MCF 10A (cell line): ENCODE measurements around the gene DSCAML1. TPM values are rescaled to one million over a fixed set of nuclear protein-coding genes. Genes with fewer than 3 reads are reported as not detected.
"Not testable (repeated sequence)": the region's sequence is repeated elsewhere in the genome, so short reads cannot be mapped to it uniquely, and the experiment has no call there.

Experiments used
- BruUV-seq: library from RNA; stranded (reverse); fragments of 400-500 nt; replicated peaks from 2 replicates; lab custom pipeline; 2021; lab: Mats Ljungman, UMichigan
- CTCF ChIA-PET: fragments of 300-600 bp; sonication (Branson Sonifier 250); formaldehyde crosslinking; extraction: SDS; loops from one replicate; lab custom pipeline; 2021; ENCODE audit warnings: antibody characterized with exemption, inconsistent platforms; lab: Yijun Ruan, JAX
- POLR2A ChIA-PET: fragments of 300-600, 350-650 bp; sonication (Branson Sonifier 250); formaldehyde crosslinking; extraction: SDS; loops from one replicate; lab custom pipeline; 2020; ENCODE audit warnings: antibody characterized with exemption, inconsistent platforms; lab: Yijun Ruan, JAX
- DNase-seq: peaks from one replicate; pipeline ENCODE4 v3.0.0-alpha.2; 2018; ENCODE audit not compliant: unreplicated experiment
- H3K27ac Mint-ChIP-seq: one replicate; pipeline ENCODE4 v1.8.0; 2022; ENCODE audit warnings: mild to moderate bottlenecking, low read depth, mixed read lengths; ENCODE audit not compliant: unreplicated experiment
- H3K27me3 Mint-ChIP-seq: one replicate; pipeline ENCODE4 v1.8.0; 2022; ENCODE audit warnings: mixed read lengths; ENCODE audit not compliant: insufficient read depth, unreplicated experiment
- H3K36me3 Mint-ChIP-seq: one replicate; pipeline ENCODE4 v1.8.0; 2022; ENCODE audit warnings: mild to moderate bottlenecking, moderate library complexity, mixed read lengths; ENCODE audit not compliant: insufficient read depth, unreplicated experiment
- H3K4me1 Mint-ChIP-seq: one replicate; pipeline ENCODE4 v1.8.0; 2022; ENCODE audit warnings: mixed read lengths; ENCODE audit not compliant: insufficient read depth, unreplicated experiment
- H3K4me3 Mint-ChIP-seq: one replicate; pipeline ENCODE4 v1.8.0; 2022; ENCODE audit warnings: mild to moderate bottlenecking, moderate library complexity, mixed read lengths; ENCODE audit not compliant: unreplicated experiment
- H3K9me3 Mint-ChIP-seq: one replicate; pipeline ENCODE4 v1.8.0; 2022; ENCODE audit warnings: mixed read lengths; ENCODE audit not compliant: unreplicated experiment
- CTCF ChIP-seq: fragments of 200-600 bp; IDR thresholded peaks from one replicate; pipeline ENCODE4 v1.8.0; 2022; ENCODE audit warnings: antibody characterized with exemption, mild to moderate bottlenecking; ENCODE audit not compliant: unreplicated experiment
- intact Hi-C: fragments of 100-400 bp; cut with micrococcal nuclease; formaldehyde crosslinking; loops from 2 replicates; pipeline ENCODE4 v1.14.1; 2022
- total RNA-seq: library from RNA; stranded (reverse); gene quantifications from 2 replicates; pipeline ENCODE4 v1.2.3, GENCODE V29; 2022

The DSCAML1 gene
- total RNA-seq, 1 experiment from 2014 or later: not detected

- no peaks in the 10 kb centered on the region for H3K36me3 Mint-ChIP-seq
- H3K27me3 Mint-ChIP-seq: peaks cover 15% of the 10 kb centered on the region
- H3K27ac Mint-ChIP-seq: no peak overlapping the region
- H3K4me3 Mint-ChIP-seq: no peak overlapping the region
- H3K9me3 Mint-ChIP-seq: no peaks in the 10 kb centered on the region
- intact Hi-C loops: loop anchor here (10.0 kb wide), 1 partner anchor 581 kb away; the partner anchor contains the start of genes PCSK7 and RNF214
- peaks cover 11% of the 10 kb centered on the region for H3K4me1 Mint-ChIP-seq
- no peak for TF ChIP-seq CTCF
- DNase-seq: no peak
- no TSS peak for BruUV-seq
- POLR2A ChIA-PET: interaction anchor here (0.6 to 0.7 kb wide), 2 partner anchors 237 to 306 kb away, joined by 3 read pairs; no protein-coding TSS in a partner anchor
- CTCF ChIA-PET: interaction anchor here (0.6 to 6.8 kb wide), 12 partner anchors 9 to 392 kb away, joined by 3 to 173 read pairs (median 4); partner anchors contain the start of gene FXYD2
These were observed 18.3 kb upstream of the DSCAML1 start for GRCh38 chr11:117815262-117815803.

- intact Hi-C loops: loop anchor here (10.0 kb wide), 1 partner anchor 580 kb away; the partner anchor contains the start of genes PCSK7 and RNF214
- no peak overlapping the region for H3K27ac Mint-ChIP-seq
- DNase-seq: no peak
- POLR2A ChIA-PET: interaction anchor here (0.6 kb wide), 1 partner anchor 306 kb away, joined by 3 read pairs; no protein-coding TSS in a partner anchor
- H3K36me3 Mint-ChIP-seq: no peaks in the 10 kb centered on the region
- H3K9me3 Mint-ChIP-seq: no peaks in the 10 kb centered on the region
- CTCF ChIA-PET: interaction anchor here (0.6 to 6.8 kb wide), 9 partner anchors 9 to 539 kb away, joined by 3 to 173 read pairs (median 4); partner anchors contain the start of gene FXYD2
- no peak for TF ChIP-seq CTCF
- peaks cover 11% of the 10 kb centered on the region for H3K4me1 Mint-ChIP-seq
- H3K4me3 Mint-ChIP-seq: no peak overlapping the region
- peaks cover 20% of the 10 kb centered on the region for H3K27me3 Mint-ChIP-seq
- BruUV-seq: no TSS peak
These were observed 17.8 kb upstream of the DSCAML1 start for GRCh38 chr11:117814766-117815261.

- intact Hi-C loops: loop anchor here (10.0 kb wide), 1 partner anchor 579 kb away; the partner anchor contains the start of genes PCSK7 and RNF214
- peaks cover 11% of the 10 kb centered on the region for H3K4me1 Mint-ChIP-seq
- ChIA-PET POLR2A (no interaction called here), CTCF (interaction anchor here (0.6 to 6.8 kb wide), 6 partner anchors 8 to 539 kb away, joined by 3 to 173 read pairs (median 6); no protein-coding TSS in a partner anchor)
- peaks cover 26% of the 10 kb centered on the region for H3K27me3 Mint-ChIP-seq
- DNase-seq: no peak
- TF ChIP-seq CTCF: no peak
- no peak overlapping the region for H3K4me3 Mint-ChIP-seq
- H3K36me3 Mint-ChIP-seq: no peaks in the 10 kb centered on the region
- H3K9me3 Mint-ChIP-seq: no peaks in the 10 kb centered on the region
- BruUV-seq: no TSS peak
- no peak overlapping the region for H3K27ac Mint-ChIP-seq
These were observed 17.3 kb upstream of the DSCAML1 start for GRCh38 chr11:117814204-117814765.

- intact Hi-C loops: loop anchor here (10.0 kb wide), 1 partner anchor 575 kb away; the partner anchor contains the start of genes PCSK7 and RNF214
- not testable (repeated sequence) for H3K4me3 Mint-ChIP-seq
- CTCF ChIA-PET: interaction anchor here (3.3 to 8.6 kb wide), 3 partner anchors 8 to 385 kb away, joined by 14 to 112 read pairs (median 62); no protein-coding TSS in a partner anchor
These were observed 13.0 kb upstream of the DSCAML1 start for GRCh38 chr11:117810056-117810451.

More at GRCh38 chr11:117810056-117810451, 13.0 kb upstream of the DSCAML1 start:
- H3K27ac Mint-ChIP-seq, H3K9me3 Mint-ChIP-seq, BruUV-seq, H3K36me3 Mint-ChIP-seq, DNase-seq, POLR2A ChIA-PET, H3K4me1 Mint-ChIP-seq: not testable (repeated sequence)
- peaks cover 32% of the 10 kb centered on the region for H3K27me3 Mint-ChIP-seq
